ENCODE measurements around the gene TNFRSF4. TPM values are rescaled to one million over a fixed set of nuclear protein-coding genes. Genes with fewer than 3 reads are reported as not detected.
A peak's percentile ranks its signal among the peaks of the same experiment; 100 is the strongest.

TNFRSF4 gene
- total and polyA plus RNA-seq, 2 donors (not counting 1 experiment from before 2014, with no cell fraction given): 0.63 to 1.8 TPM

DNA sequence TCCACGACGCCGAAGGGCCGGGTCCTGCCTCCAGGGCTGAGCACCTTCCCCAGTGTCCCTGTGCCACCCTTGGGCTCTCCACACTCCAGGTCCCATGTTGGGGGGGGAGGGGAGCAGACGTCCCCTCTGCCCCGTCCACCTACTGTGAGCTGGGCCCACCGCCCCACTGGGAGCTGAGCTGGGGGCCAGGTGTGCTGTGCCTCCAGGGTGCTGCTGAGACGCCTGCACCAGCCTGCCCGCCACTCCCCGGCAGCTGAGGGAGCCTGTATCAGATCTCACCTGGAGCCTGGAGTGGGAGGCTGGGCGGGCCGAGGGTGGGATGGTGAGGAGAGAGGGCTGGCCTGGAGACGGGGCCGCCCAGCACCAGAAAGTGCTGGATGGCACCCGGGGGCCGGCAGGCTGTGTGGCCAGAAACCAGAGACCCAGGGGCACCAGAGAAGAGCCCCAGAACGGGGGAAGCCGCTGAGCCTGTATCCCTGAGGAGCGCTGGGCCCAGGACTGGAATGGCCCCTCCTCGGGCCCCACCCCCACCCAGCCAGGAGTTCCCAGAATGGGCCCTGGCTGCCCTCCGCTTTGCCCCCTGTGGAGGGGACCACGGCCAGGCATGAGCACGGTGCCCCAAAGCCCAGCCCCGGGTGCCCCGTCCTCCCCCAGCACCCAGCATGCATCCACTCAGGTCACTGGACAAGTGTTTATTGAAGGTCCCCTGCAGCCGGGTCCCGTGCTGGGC lies 11.0 kb downstream of the TNFRSF4 start:
- H3K27me3 ChIP-seq (replicated peaks in 1 of 4; ENCODE audit: control extremely low read depth in 1 of 4, control insufficient read depth in 3 of 4, insufficient read depth in 4 of 4, low read length in 3 of 4): peaks cover 0 to 35% (median 12%) of the 10 kb centered on the region in 4 experiments
- Mint-ChIP-seq H3K27me3 (peaks cover 2% of the 10 kb centered on the region), H3K4me1 (peaks cover 21% of the 10 kb centered on the region), H3K27ac (peak overlapping the region; percentile 15), H3K4me3 (no peak overlapping the region), H3K9me3 (ENCODE audit: insufficient read depth) (no peaks in the 10 kb centered on the region)
- ChIA-PET CTCF (no interaction called here), POLR2A (no interaction called here)
- H3K36me3 ChIP-seq (replicated peaks in 1 of 2; ENCODE audit: control extremely low read depth in 1 of 2, control insufficient read depth in 1 of 2, extremely low read depth in 1 of 2, insufficient read depth in 2 of 2, low read length in 1 of 2): no peaks in the 10 kb centered on the region
- no peaks in the 10 kb centered on the region for H4K20me1 ChIP-seq (ENCODE audit: control insufficient read depth, insufficient read depth, low read length, poor library complexity, severe bottlenecking)
- no peak for TF ChIP-seq EZH2 (IDR thresholded peaks at IDR 0.05; ENCODE audit: borderline replicate concordance, insufficient read depth, low read depth, low read length, poor library complexity, severe bottlenecking)
- no peak for TF ChIP-seq CTCF (IDR thresholded peaks at IDR 0.05)
- DNase-seq: peak; percentile 51
- 86% methylated on average over 27 of the region's 27 CpGs for WGBS (ENCODE audit: insufficient coverage)
- no peak overlapping the region for H3K4me3 ChIP-seq (ENCODE audit: control extremely low read depth in 1 of 5, extremely low read depth in 1 of 5, insufficient read depth in 1 of 5, low read depth in 2 of 5, low read length in 4 of 5)
- H3K9me3 ChIP-seq (ENCODE audit: control extremely low read depth in 1 of 3, control insufficient read depth in 2 of 3, insufficient read depth in 1 of 3, low read length in 2 of 3): peaks cover 0 to 22% (median 0%) of the 10 kb centered on the region in 3 donors
- intact Hi-C loops (cut with micrococcal nuclease): loop anchor here (10.0 kb wide), 1 partner anchor 168 kb away; no protein-coding TSS in a partner anchor
- H3K9ac ChIP-seq (ENCODE audit: low read length): no peak overlapping the region
- no peak overlapping the region for H3K27ac ChIP-seq (ENCODE audit: low read length in 2 of 2)
- no peak overlapping the region for H2AFZ ChIP-seq (ENCODE audit: insufficient read depth, low read depth, low read length, poor library complexity, severe bottlenecking)
- H3K79me2 ChIP-seq (ENCODE audit: control insufficient read depth, insufficient read depth, low read length): no peaks in the 10 kb centered on the region
- no peak for ATAC-seq (ENCODE audit: low read depth)
- no peak overlapping the region for H3K4me2 ChIP-seq (replicated peaks; ENCODE audit: low read depth, low read length, poor library complexity, severe bottlenecking)
- H3K4me1 ChIP-seq (ENCODE audit: control insufficient read depth in 2 of 2, insufficient read depth in 2 of 2, low read length in 2 of 2): peaks cover 35 to 36% of the 10 kb centered on the region in 2 donors
